CD4-positive, CD25-positive, alpha-beta regulatory T cell (primary cell): ENCODE data around the gene GOLGA7B. TPM values are rescaled to one million over a fixed set of nuclear protein-coding genes. Genes with fewer than 3 reads are reported as not detected.

Experiments
- ATAC-seq, 2 donors: fragments of 150-1000 bp; cut with Tn5 transposase; one replicate each; pipeline ENCODE4 v1.10.0; 2021; ENCODE audit warnings: low read depth in 2 of 2, moderate number of reproducible peaks in 2 of 2, moderate library complexity in 1 of 2
- DNase-seq, 3 donors: peaks; one replicate each; pipeline versions ENCODE4 v3.0.0 to v3.0.0-alpha.2; 2012 to 2022; ENCODE audit warnings: mixed read lengths in 1 of 3
- H3K27ac ChIP-seq: one replicate; pipeline ENCODE4 v1.7.0; 2013; ENCODE audit warnings: mild to moderate bottlenecking, low read length; ENCODE audit not compliant: insufficient read depth, poor library complexity, severe bottlenecking
- H3K27me3 ChIP-seq: one replicate; pipeline ENCODE4 v1.7.0; 2013; ENCODE audit warnings: low read length; ENCODE audit not compliant: control insufficient read depth, insufficient read depth
- H3K36me3 ChIP-seq: one replicate; pipeline ENCODE4 v1.7.0; 2013; ENCODE audit warnings: mild to moderate bottlenecking, low read length, moderate library complexity; ENCODE audit not compliant: control insufficient read depth, insufficient read depth
- H3K4me1 ChIP-seq: 2 replicates; pipeline ENCODE4 v1.7.0; 2013; ENCODE audit warnings: mild to moderate bottlenecking, low read length; ENCODE audit not compliant: insufficient read depth, control insufficient read depth, poor library complexity, severe bottlenecking
- H3K4me3 ChIP-seq: one replicate; pipeline ENCODE4 v1.7.0; 2013; ENCODE audit warnings: low read depth, mild to moderate bottlenecking, low read length, moderate library complexity
- H3K9me3 ChIP-seq, 2 experiments: 1 replicate in 1 of 2; 2 replicates in 1 of 2; pipeline ENCODE4 v1.7.0; 2013; ENCODE audit warnings: low read length in 2 of 2, mild to moderate bottlenecking in 1 of 2, moderate library complexity in 1 of 2; ENCODE audit not compliant: control insufficient read depth in 2 of 2
- H3K27ac Mint-ChIP-seq, 3 donors: one replicate each; pipeline ENCODE4 v1.8.0; 2020 to 2022; ENCODE audit warnings: mild to moderate bottlenecking in 3 of 3, mixed read lengths in 3 of 3, moderate library complexity in 2 of 3
- H3K27me3 Mint-ChIP-seq: one replicate; pipeline ENCODE4 v1.8.0; 2022; ENCODE audit warnings: mild to moderate bottlenecking, mixed read lengths
- H3K36me3 Mint-ChIP-seq: one replicate; pipeline ENCODE4 v1.8.0; 2020; ENCODE audit warnings: mixed read lengths
- H3K4me1 Mint-ChIP-seq, 4 donors: one replicate each; pipeline ENCODE4 v1.8.0; 2020 to 2022; ENCODE audit warnings: mixed read lengths in 4 of 4, mild to moderate bottlenecking in 1 of 4
- H3K4me3 Mint-ChIP-seq, 4 donors: one replicate each; pipeline ENCODE4 v1.8.0; 2020 to 2022; ENCODE audit warnings: mild to moderate bottlenecking in 4 of 4, mixed read lengths in 4 of 4, moderate library complexity in 3 of 4
- H3K9me3 Mint-ChIP-seq, 7 donors: one replicate each; pipeline ENCODE4 v1.8.0; 2020 to 2022; ENCODE audit warnings: mixed read lengths in 7 of 7, mild to moderate bottlenecking in 3 of 7, moderate library complexity in 2 of 7
- polyA plus RNA-seq, 4 donors: library from polyadenylated mRNA; unstranded; fragments of 300-500 nt; fragmentation: Illumina TruSeq; gene quantifications; one replicate each; pipeline ENCODE4 v1.2.3, GENCODE V29; 2021
- total RNA-seq: library from RNA; stranded (reverse); gene quantifications from one replicate; pipeline ENCODE4 v1.2.3, GENCODE V29; 2022

The GOLGA7B gene
- total and polyA plus RNA-seq, 5 donors from 2014 or later, result 0.84 to 14.1 (median 1.3) TPM

GRCh38 chr10:97907830-97908229, 58.2 kb downstream of the GOLGA7B start:
- Mint-ChIP-seq H3K27ac (no peak overlapping the region), H3K9me3 (no peaks in the 10 kb centered on the region), H3K27me3 (peaks cover 24% of the 10 kb centered on the region), H3K36me3 (no peaks in the 10 kb centered on the region), H3K4me1 (peaks cover 0 to 6% (median 0%) of the 10 kb centered on the region in 4 donors), H3K4me3 (no peak overlapping the region)
- DNase-seq, result no peak
- Histone ChIP-seq H3K36me3 (no peaks in the 10 kb centered on the region), H3K27me3 (no peaks in the 10 kb centered on the region), H3K4me1 (no peaks in the 10 kb centered on the region), H3K9me3 (no peaks in the 10 kb centered on the region), H3K27ac (no peak overlapping the region), H3K4me3 (no peak overlapping the region)
- ATAC-seq, result no peak

DNA sequence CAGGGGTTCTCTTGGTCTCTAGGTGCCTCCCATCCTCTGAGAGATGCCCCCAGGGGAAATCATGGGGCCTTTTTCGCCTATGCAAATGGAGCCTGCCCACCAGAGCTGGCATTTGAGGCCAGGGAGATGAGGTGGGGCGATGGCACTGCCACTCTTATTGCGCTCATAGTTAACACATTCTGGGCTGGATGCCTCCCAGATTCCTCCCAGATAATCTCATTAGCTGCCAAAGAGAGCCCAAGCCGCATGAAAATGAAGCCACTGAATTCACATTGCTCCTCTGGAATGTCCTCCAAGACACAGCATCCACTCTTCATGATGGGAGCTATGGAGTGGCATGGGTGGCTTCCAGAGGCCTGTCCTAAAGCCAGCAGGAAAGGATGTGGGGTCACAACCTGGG, 61.0 kb downstream of the GOLGA7B start:
- no peaks in the 10 kb centered on the region for H3K36me3 Mint-ChIP-seq
- no peaks in the 10 kb centered on the region for H3K9me3 ChIP-seq

DNA sequence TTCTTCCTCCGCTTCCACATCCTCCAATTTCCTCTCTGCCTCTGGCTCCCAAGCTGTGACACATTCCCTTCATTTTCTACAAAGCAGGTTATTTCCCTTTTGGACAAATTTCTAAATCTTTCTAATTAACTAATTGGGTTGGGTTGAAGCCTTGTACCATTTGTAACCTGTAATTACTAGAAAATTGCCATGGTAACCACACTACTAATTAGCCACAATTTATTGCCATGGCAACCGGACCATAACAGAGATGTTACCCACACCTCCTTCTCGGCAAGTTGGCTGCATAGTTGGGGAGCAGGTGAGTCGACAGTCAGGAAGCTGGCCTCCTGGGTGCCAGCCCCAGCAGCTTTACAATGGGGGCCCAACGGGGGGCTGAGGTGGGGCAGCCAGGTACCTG, 61.6 kb downstream of the GOLGA7B start:
- Mint-ChIP-seq H3K27ac (no peak overlapping the region), H3K4me1 (peaks cover 0 to 6% (median 3%) of the 10 kb centered on the region in 4 donors), H3K36me3 (no peaks in the 10 kb centered on the region), H3K9me3 (peaks cover 0 to 2% (median 0%) of the 10 kb centered on the region in 7 donors), H3K27me3 (peaks cover 9% of the 10 kb centered on the region), H3K4me3 (peak overlapping the region in 1 of 4 donors; percentile 79)
- Histone ChIP-seq H3K36me3 (no peaks in the 10 kb centered on the region), H3K27me3 (no peaks in the 10 kb centered on the region), H3K9me3 (no peaks in the 10 kb centered on the region), H3K27ac (no peak overlapping the region), H3K4me3 (no peak overlapping the region), H3K4me1 (peaks cover 6% of the 10 kb centered on the region)
- DNase-seq, result no peak
- ATAC-seq, result peak in 1 of 2 donors; percentile 5

More for the DNA sequence above, 61.0 kb downstream of the GOLGA7B start:
- Mint-ChIP-seq H3K27me3 (peaks cover 12% of the 10 kb centered on the region), H3K9me3 (peaks cover 0 to 2% (median 0%) of the 10 kb centered on the region in 7 donors), H3K4me1 (peaks cover 0 to 6% (median 3%) of the 10 kb centered on the region in 4 donors), H3K27ac (no peak overlapping the region), H3K4me3 (no peak overlapping the region)
- no peak for ATAC-seq
- Histone ChIP-seq H3K4me3 (no peak overlapping the region), H3K4me1 (peaks cover 6% of the 10 kb centered on the region), H3K27me3 (no peaks in the 10 kb centered on the region), H3K27ac (no peak overlapping the region), H3K36me3 (no peaks in the 10 kb centered on the region)
- DNase-seq, result no peak

GRCh38 chr10:97913193-97913592, 63.5 kb downstream of the GOLGA7B start:
- no peaks in the 10 kb centered on the region for H3K27me3 ChIP-seq
- H3K4me3 ChIP-seq, result no peak overlapping the region
- no peaks in the 10 kb centered on the region for H3K9me3 ChIP-seq
- Mint-ChIP-seq H3K4me3 (no peak overlapping the region), H3K4me1 (peaks cover 0 to 6% (median 3%) of the 10 kb centered on the region in 4 donors), H3K27ac (no peak overlapping the region), H3K36me3 (no peaks in the 10 kb centered on the region), H3K9me3 (peaks cover 0 to 2% (median 0%) of the 10 kb centered on the region in 7 donors), H3K27me3 (peaks cover 6% of the 10 kb centered on the region)
- ATAC-seq (no peak), DNase-seq (no peak)
- H3K4me1 ChIP-seq, result peaks cover 6% of the 10 kb centered on the region
- H3K27ac ChIP-seq, result no peak overlapping the region
- H3K36me3 ChIP-seq, result no peaks in the 10 kb centered on the region

GRCh38 chr10:97913614-97914013, 64.0 kb downstream of the GOLGA7B start:
- H3K27me3 Mint-ChIP-seq, result peaks cover 6% of the 10 kb centered on the region
- peaks cover 6% of the 10 kb centered on the region for H3K4me1 ChIP-seq
- H3K27me3 ChIP-seq, result no peaks in the 10 kb centered on the region
- no peak overlapping the region for H3K4me3 Mint-ChIP-seq
- H3K36me3 Mint-ChIP-seq, result no peaks in the 10 kb centered on the region
- no peaks in the 10 kb centered on the region for H3K36me3 ChIP-seq
- no peaks in the 10 kb centered on the region for H3K9me3 ChIP-seq
- no peak overlapping the region for H3K27ac Mint-ChIP-seq
- H3K4me3 ChIP-seq, result no peak overlapping the region
- no peak for ATAC-seq
- no peak overlapping the region for H3K27ac ChIP-seq
- H3K4me1 Mint-ChIP-seq, result peaks cover 0 to 6% (median 3%) of the 10 kb centered on the region in 4 donors
- peaks cover 0 to 2% (median 0%) of the 10 kb centered on the region in 7 donors for H3K9me3 Mint-ChIP-seq
- DNase-seq, result no peak

GRCh38 chr10:97914171-97914836, 64.7 kb downstream of the GOLGA7B start:
- Histone ChIP-seq H3K9me3 (no peaks in the 10 kb centered on the region), H3K4me1 (peaks cover 6% of the 10 kb centered on the region), H3K27me3 (no peaks in the 10 kb centered on the region), H3K27ac (no peak overlapping the region), H3K4me3 (no peak overlapping the region), H3K36me3 (no peaks in the 10 kb centered on the region)
- peaks cover 6% of the 10 kb centered on the region for H3K27me3 Mint-ChIP-seq
- no peak overlapping the region for H3K4me3 Mint-ChIP-seq
- no peak overlapping the region for H3K27ac Mint-ChIP-seq
- DNase-seq (no peak), ATAC-seq (no peak)
- H3K9me3 Mint-ChIP-seq, result peaks cover 0 to 2% (median 0%) of the 10 kb centered on the region in 7 donors
- H3K4me1 Mint-ChIP-seq, result peaks cover 0 to 9% (median 4%) of the 10 kb centered on the region in 4 donors
- no peaks in the 10 kb centered on the region for H3K36me3 Mint-ChIP-seq

GRCh38 chr10:97914837-97915211, 65.2 kb downstream of the GOLGA7B start:
- H3K9me3 ChIP-seq, result no peaks in the 10 kb centered on the region
- peaks cover 6% of the 10 kb centered on the region for H3K4me1 ChIP-seq
- ATAC-seq (peak; percentile 63), DNase-seq (peak; percentile 35 to 66 (median 58))
- Mint-ChIP-seq H3K4me1 (peaks cover 0 to 9% (median 4%) of the 10 kb centered on the region in 4 donors), H3K27ac (peak overlapping the region in 1 of 3 donors; percentile 11), H3K9me3 (peaks cover 0 to 2% (median 0%) of the 10 kb centered on the region in 7 donors), H3K4me3 (peak overlapping the region in 1 of 4 donors; percentile 58), H3K36me3 (no peaks in the 10 kb centered on the region), H3K27me3 (peaks cover 6% of the 10 kb centered on the region)
- H3K4me3 ChIP-seq, result no peak overlapping the region
- no peaks in the 10 kb centered on the region for H3K36me3 ChIP-seq
- no peak overlapping the region for H3K27ac ChIP-seq
- H3K27me3 ChIP-seq, result no peaks in the 10 kb centered on the region
